Measurements from ENCODE around the gene LRPAP1. TPM values are rescaled to one million over a fixed set of nuclear protein-coding genes. Genes with fewer than 3 reads are reported as not detected.
"Not testable (repeated sequence)": the region's sequence is repeated elsewhere in the genome, so short reads cannot be mapped to it uniquely, and the experiment has no call there.

LRPAP1 gene
- total RNA-seq, 4 donors from 2014 or later: 112 to 153 (median 123) TPM

GRCh38 chr4:3514806-3515501 lies 17.3 kb downstream of the LRPAP1 start:
- DNase-seq (ENCODE audit: low spot score in 2 of 2): no peak
- no peak overlapping the region for H3K4me3 ChIP-seq (ENCODE audit: low read depth, poor library complexity, severe bottlenecking)
- intact Hi-C loops (cut with DNase I; ENCODE audit: low total_unique reads): no loop called here
- TF ChIP-seq CTCF (IDR thresholded peaks at IDR 0.05) (no peak), POLR2A (IDR thresholded peaks at IDR 0.05) (no peak)
- 88 to 92% methylated on average over 28 to 31 of the region's 31 CpGs for WGBS, 2 donors

- intact Hi-C loops (cut with DNase I; ENCODE audit: low total_unique reads): no loop called here
- H3K4me3 ChIP-seq (ENCODE audit: low read depth, poor library complexity, severe bottlenecking): no peak overlapping the region
- 89 to 93% methylated on average over 10 to 11 of the region's 17 CpGs for WGBS, 2 donors
- DNase-seq (ENCODE audit: low spot score in 2 of 2): no peak
- TF ChIP-seq POLR2A (IDR thresholded peaks at IDR 0.05) (no peak), CTCF (IDR thresholded peaks at IDR 0.05) (no peak)
These were observed 17.9 kb downstream of the LRPAP1 start for GRCh38 chr4:3514221-3514780.

- no peak for TF ChIP-seq CTCF (IDR thresholded peaks at IDR 0.05)
- TF ChIP-seq POLR2A (IDR thresholded peaks at IDR 0.05): no peak
- intact Hi-C loops (cut with DNase I; ENCODE audit: low total_unique reads): no loop called here
- no peak for DNase-seq (ENCODE audit: low spot score in 2 of 2)
- H3K4me3 ChIP-seq (ENCODE audit: low read depth, poor library complexity, severe bottlenecking): no peak overlapping the region
- WGBS, 2 donors: 95% methylated on average over 18 of the region's 18 CpGs
These were observed 18.4 kb downstream of the LRPAP1 start for GRCh38 chr4:3513807-3514206.

- intact Hi-C loops (cut with DNase I; ENCODE audit: low total_unique reads): no loop called here
- WGBS, 2 donors: 90 to 94% methylated on average over 20 to 22 of the region's 22 CpGs
- no peak for TF ChIP-seq CTCF (IDR thresholded peaks at IDR 0.05)
- no peak for TF ChIP-seq POLR2A (IDR thresholded peaks at IDR 0.05)
- no peak overlapping the region for H3K4me3 ChIP-seq (ENCODE audit: low read depth, poor library complexity, severe bottlenecking)
- DNase-seq (ENCODE audit: low spot score in 2 of 2): no peak
These were observed 19.5 kb downstream of the LRPAP1 start for GRCh38 chr4:3512719-3513118.

- WGBS, 2 donors: 88 to 93% methylated on average over 13 of the region's 13 CpGs
- no peak overlapping the region for H3K4me3 ChIP-seq (ENCODE audit: low read depth, poor library complexity, severe bottlenecking)
- intact Hi-C loops (cut with DNase I; ENCODE audit: low total_unique reads): no loop called here
- no peak for TF ChIP-seq POLR2A (IDR thresholded peaks at IDR 0.05)
- TF ChIP-seq CTCF (IDR thresholded peaks at IDR 0.05): no peak
- DNase-seq (ENCODE audit: low spot score in 2 of 2): no peak
These were observed 19.9 kb downstream of the LRPAP1 start for GRCh38 chr4:3512279-3512678.

- WGBS, 2 donors: 83 to 96% methylated on average over 20 to 22 of the region's 27 CpGs
- DNase-seq (ENCODE audit: low spot score in 2 of 2); H3K4me3 ChIP-seq (ENCODE audit: low read depth, poor library complexity, severe bottlenecking); intact Hi-C loops (cut with DNase I; ENCODE audit: low total_unique reads): not testable (repeated sequence)
These were observed 20.6 kb downstream of the LRPAP1 start for GRCh38 chr4:3511601-3512000.
